Heart left ventricle (tissue), 16 donors: ENCODE results near the gene PYGO2. TPM values are rescaled to one million over a fixed set of nuclear protein-coding genes. Genes with fewer than 3 reads are reported as not detected.

Experiments used
- ATAC-seq, 4 donors: fragments of 200-7000 bp; cut with Tn5 transposase; one replicate each; pipeline ENCODE4 v1.9.1; 2020 to 2022; ENCODE audit warnings: moderate library complexity in 4 of 4, mild to moderate bottlenecking in 3 of 4, moderate number of reproducible peaks in 1 of 4
- DNase-seq, 5 donors: peaks; one replicate each; pipeline ENCODE4 v3.0.0-alpha.2; 2020
- H3K27ac ChIP-seq, 12 donors: fragments of 200-600 bp; sonication (generic) in 4 of 12; one replicate each; pipeline versions ENCODE4 v1.5.0 to v1.8.0; 2016 to 2022; ENCODE audit warnings: mild to moderate bottlenecking in 2 of 12
- H3K27me3 ChIP-seq, 9 donors: fragments of 200-600 bp; sonication (generic) in 2 of 9; one replicate each; pipeline versions ENCODE4 v1.5.1 to v1.8.0; 2016 to 2022; ENCODE audit warnings: mild to moderate bottlenecking in 3 of 9
- H3K36me3 ChIP-seq, 9 donors: fragments of 200-600 bp; sonication (generic) in 2 of 9; one replicate each; pipeline versions ENCODE4 v1.5.0 to v1.8.0; 2018 to 2022; ENCODE audit warnings: mild to moderate bottlenecking in 2 of 9
- H3K4me1 ChIP-seq, 12 donors: fragments of 200-600 bp; sonication (generic) in 4 of 12; one replicate each; pipeline versions ENCODE4 v1.5.0 to v1.8.0; 2016 to 2022; ENCODE audit warnings: mild to moderate bottlenecking in 3 of 12
- H3K4me3 ChIP-seq, 12 donors: fragments of 200-600 bp; sonication (generic) in 4 of 12; one replicate each; pipeline versions ENCODE4 v1.5.0 to v1.8.0; 2017 to 2022; ENCODE audit warnings: mild to moderate bottlenecking in 9 of 12, moderate library complexity in 4 of 12
- H3K9me3 ChIP-seq, 12 donors: fragments of 200-600 bp; sonication (generic) in 4 of 12; one replicate each; pipeline versions ENCODE4 v1.5.0 to v1.8.0; 2016 to 2022; ENCODE audit warnings: mild to moderate bottlenecking in 1 of 12
- POLR2A ChIP-seq, 2 donors: fragments of 450-650 bp; IDR thresholded peaks; one replicate each; pipeline ENCODE4 v1.6.1; 2017; ENCODE audit warnings: antibody characterized with exemption in 2 of 2, mild to moderate bottlenecking in 2 of 2, moderate library complexity in 2 of 2
- WGBS, 4 donors: extraction: QIAGEN DNeasy Blood & Tissue Kit in 2 of 4; methylation state at CpG; one replicate each; pipeline versions ENCODE4 v1.1.5 to v1.1.7; 2013 to 2018; 5-methylcytosine and 5-hydroxymethylcytosine counted together
- intact Hi-C, 10 donors: fragments of 100-400 bp; cut with DNase I; formaldehyde crosslinking; loops; one replicate each; pipeline versions ENCODE4 v1.11.1 to v1.14.2; 2022
- polyA plus RNA-seq, 2 donors: library from polyadenylated mRNA; stranded (reverse); fragments of 200-250 nt; gene quantifications; one replicate each; pipeline ENCODE4 v1.2.3, GENCODE V29; 2013
- total RNA-seq, 9 donors: library from RNA; depleted of rRNA in 2 of 9; stranded (reverse); fragments of >200 nt in 2 of 9; fragmentation: NEBNext Ultra II Directional in 3 of 9; extraction: Animal tissue kit (Norgen Biotek cat#: 25700) in 3 of 9; gene quantifications; one replicate each; pipeline versions ENCODE4 v1.1.0 to v1.2.4, GENCODE V29; 2016 to 2023
- TF ChIP-seq, protein P1 (sequence below), 12 donors: fragments of 200-600 bp; sonication (generic) in 4 of 12; IDR thresholded peaks; one replicate each; pipeline versions ENCODE4 v1.5.0 to v1.8.0; 2018 to 2022; ENCODE audit warnings: antibody characterized with exemption in 12 of 12, mild to moderate bottlenecking in 5 of 12
- donor health status: ischemic (EF 13 %, LVEDD 7.1; RV severe dilation, severe dysfunction).
- donor health status: healthy with polysubstance abuse.
- donor health status: DM: no; HTN: yes; CAD: no.
- donor health status: DM: no; HTN: no; CAD: no.
- donor health status: ischemic (EF 25% LVEDD 6.9; RV normal size, moderate dysfunction).
- donor health status: ischemic (EF 25% LVEDD 5.7; RV mildly dilated, moderate dysfunction).
- donor health status: healthy.
- donor health status: DM: yes; HTN: yes; CAD: no.
- donor health status: ischemic (EF 35%, LVEDD 5.7; RV mildly dilated, moderate dysfunction).
- donor health status: nonischemic (EF 11% LVEDD 7.7; RV severe dilation, severe dysfunction).
- donor health status: DM: yes; HTN: yes; CAD: no.
- donor health status: PGD.
- donor health status: ischemic (EF 29% LVEDD 5.4; RV normal size, mild dysfunction).
- donor health status: nonischemic (EF 23%, LVEDD 6.1; RV moderate dilation, normal function).

The PYGO2 gene
- total and polyA plus RNA-seq, 11 donors: 9.7 to 19.2 (median 16.3) TPM

DNA sequence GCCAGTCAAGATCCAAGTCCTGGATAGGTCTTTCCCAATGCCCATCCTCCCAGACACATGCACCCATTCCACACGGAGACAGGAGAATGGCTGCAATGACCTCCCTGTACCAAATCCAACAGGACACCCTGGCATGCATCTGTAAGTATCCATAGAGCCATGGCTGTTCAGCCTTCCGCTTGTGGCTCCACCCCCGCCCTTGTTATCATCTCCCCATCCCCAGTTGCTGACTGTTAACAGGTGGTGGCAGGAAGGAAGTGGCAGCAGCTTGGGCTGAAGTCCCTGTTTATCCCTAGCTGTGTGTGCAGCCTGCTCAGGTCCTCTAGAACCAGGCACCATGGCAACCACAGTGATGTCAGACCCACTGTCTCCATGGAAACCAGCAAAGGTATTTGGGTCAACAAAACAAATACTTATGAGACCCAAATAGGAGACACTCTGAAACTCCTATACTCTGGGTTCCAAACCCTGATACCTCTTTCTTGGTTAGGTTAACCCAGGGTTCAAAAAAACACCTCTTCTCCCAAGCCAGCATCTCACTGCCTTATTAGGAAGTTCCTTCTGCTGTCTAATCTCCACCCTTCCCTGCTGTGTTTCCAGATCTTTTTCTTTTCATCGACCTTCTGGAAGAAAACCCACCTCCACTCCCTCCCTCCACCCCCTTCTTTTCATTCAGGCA lies 6.4 kb downstream of the PYGO2 start:
- DNase-seq (peak in 3 of 5 donors; percentile 38 to 68 (median 51)), ATAC-seq (peak in 1 of 4 donors; percentile 8)
- no peak for TF ChIP-seq POLR2A (IDR thresholded peaks at IDR 0.05)
- TF ChIP-seq, protein P1, sequence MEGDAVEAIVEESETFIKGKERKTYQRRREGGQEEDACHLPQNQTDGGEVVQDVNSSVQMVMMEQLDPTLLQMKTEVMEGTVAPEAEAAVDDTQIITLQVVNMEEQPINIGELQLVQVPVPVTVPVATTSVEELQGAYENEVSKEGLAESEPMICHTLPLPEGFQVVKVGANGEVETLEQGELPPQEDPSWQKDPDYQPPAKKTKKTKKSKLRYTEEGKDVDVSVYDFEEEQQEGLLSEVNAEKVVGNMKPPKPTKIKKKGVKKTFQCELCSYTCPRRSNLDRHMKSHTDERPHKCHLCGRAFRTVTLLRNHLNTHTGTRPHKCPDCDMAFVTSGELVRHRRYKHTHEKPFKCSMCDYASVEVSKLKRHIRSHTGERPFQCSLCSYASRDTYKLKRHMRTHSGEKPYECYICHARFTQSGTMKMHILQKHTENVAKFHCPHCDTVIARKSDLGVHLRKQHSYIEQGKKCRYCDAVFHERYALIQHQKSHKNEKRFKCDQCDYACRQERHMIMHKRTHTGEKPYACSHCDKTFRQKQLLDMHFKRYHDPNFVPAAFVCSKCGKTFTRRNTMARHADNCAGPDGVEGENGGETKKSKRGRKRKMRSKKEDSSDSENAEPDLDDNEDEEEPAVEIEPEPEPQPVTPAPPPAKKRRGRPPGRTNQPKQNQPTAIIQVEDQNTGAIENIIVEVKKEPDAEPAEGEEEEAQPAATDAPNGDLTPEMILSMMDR (IDR thresholded peaks at IDR 0.05): no peak
- WGBS, 4 donors: 10 to 18% (median 13%) methylated on average over 4 of the region's 4 CpGs
- H3K27ac ChIP-seq: peak overlapping the region in 11 of 12 donors; percentile 70 to 85 (median 80)
- peak overlapping the region; percentile 38 to 82 (median 61) for H3K4me3 ChIP-seq
- H3K4me1 ChIP-seq: peaks cover 8 to 69% (median 40%) of the 10 kb centered on the region in 12 donors
- intact Hi-C loops: loop anchor here in 5 of 10 donors (5.0 to 10.0 kb wide), 4 partner anchors 62 to 127 kb away; partner anchors contain the start of genes EFNA4 (in 2 of the 5) and ADAM15 (in 1 of the 5)
- no peaks in the 10 kb centered on the region for H3K27me3 ChIP-seq
- no peaks in the 10 kb centered on the region for H3K9me3 ChIP-seq
- peaks cover 0 to 31% (median 26%) of the 10 kb centered on the region in 9 donors for H3K36me3 ChIP-seq

DNA sequence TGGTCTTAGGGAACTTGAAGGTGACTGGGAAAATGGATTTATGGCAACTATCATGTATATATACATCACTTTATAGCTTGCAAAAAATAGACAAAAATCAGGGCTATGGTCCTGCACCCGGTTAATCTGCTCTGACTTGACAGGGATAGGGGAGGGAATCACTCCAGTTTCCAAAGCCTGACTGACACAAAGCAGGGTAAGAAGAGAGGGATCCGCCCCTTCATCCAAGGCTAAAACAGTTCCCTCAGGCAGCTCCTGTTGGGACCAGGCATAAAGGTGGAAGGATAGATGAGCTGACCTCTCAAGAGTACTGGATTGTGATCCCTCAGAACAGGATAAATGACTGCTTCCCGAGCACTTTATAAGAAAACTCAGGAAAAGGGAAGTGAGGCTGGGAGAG lies 7.0 kb downstream of the PYGO2 start:
- Histone ChIP-seq H3K27me3 (no peaks in the 10 kb centered on the region), H3K4me1 (peaks cover 8 to 65% (median 39%) of the 10 kb centered on the region in 12 donors), H3K4me3 (peak overlapping the region in 5 of 12 donors; percentile 56 to 82 (median 78)), H3K27ac (peak overlapping the region in 1 of 12 donors; percentile 85), H3K36me3 (peaks cover 0 to 32% (median 25%) of the 10 kb centered on the region in 9 donors), H3K9me3 (no peaks in the 10 kb centered on the region)
- TF ChIP-seq, protein P1 (IDR thresholded peaks at IDR 0.05): no peak
- DNase-seq (no peak), ATAC-seq (no peak)
- 68 to 88% (median 75%) methylated on average over 3 of the region's 3 CpGs for WGBS, 4 donors
- intact Hi-C loops: loop anchor here in 1 of 10 donors (10.0 kb wide), 1 partner anchor 100 kb away; the partner anchor contains the start of gene ADAM15

DNA sequence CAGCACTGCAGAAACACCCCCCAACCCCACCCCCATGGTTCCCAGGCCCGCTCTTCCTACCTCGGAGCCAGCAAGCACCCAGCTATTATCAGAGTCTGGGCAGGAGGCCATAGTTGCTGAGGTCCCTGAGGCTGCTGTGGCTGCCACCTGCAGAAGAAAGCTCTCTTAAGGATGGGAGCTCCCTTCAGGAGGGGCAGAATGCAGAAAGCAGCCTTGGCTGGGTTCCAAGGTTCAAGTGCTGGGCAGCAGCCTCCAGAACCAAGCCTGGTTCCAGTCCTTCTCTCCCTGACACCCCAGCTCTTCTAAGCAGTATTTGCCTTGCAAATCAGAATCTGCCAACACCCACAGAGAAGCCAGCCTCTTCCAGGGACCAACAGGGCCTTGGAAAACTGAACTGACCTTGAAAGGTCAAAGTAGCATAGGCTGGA lies 8.0 kb downstream of the PYGO2 start:
- H3K27ac ChIP-seq: peak overlapping the region in 1 of 12 donors; percentile 85
- H3K4me3 ChIP-seq: peak overlapping the region in 1 of 12 donors; percentile 16
- WGBS, 4 donors: 52 to 57% (median 54%) methylated on average over 2 of the region's 2 CpGs
- H3K9me3 ChIP-seq: no peaks in the 10 kb centered on the region
- ATAC-seq: no peak
- peaks cover 0 to 29% (median 17%) of the 10 kb centered on the region in 9 donors for H3K36me3 ChIP-seq
- H3K27me3 ChIP-seq: no peaks in the 10 kb centered on the region
- DNase-seq: peak in 1 of 5 donors; percentile 17
- TF ChIP-seq POLR2A (IDR thresholded peaks at IDR 0.05): no peak
- TF ChIP-seq, protein P1 (IDR thresholded peaks at IDR 0.05): no peak
- peaks cover 8 to 64% (median 39%) of the 10 kb centered on the region in 12 donors for H3K4me1 ChIP-seq
- intact Hi-C loops: loop anchor here in 1 of 10 donors (10.0 kb wide), 1 partner anchor 101 kb away; the partner anchor contains the start of gene ADAM15

DNA sequence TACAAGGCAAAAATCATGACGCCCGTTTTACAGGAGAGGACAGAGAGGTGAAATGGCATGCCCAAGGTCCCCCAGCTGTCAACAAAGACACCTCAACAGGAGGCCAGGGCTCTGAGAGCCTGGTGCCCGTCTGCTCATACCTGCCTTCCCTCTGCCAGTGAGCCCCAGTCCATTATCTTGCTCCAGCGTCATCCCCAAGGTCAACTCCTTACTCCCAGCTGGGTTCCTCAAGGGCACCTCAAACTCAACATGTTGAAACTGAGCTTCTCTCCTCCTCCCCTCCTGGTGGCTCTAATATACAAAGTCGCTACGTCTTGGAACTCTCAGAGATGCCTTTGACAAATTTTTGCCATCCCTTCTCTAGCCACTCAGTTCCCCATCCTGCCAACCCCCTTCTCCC lies 8.9 kb downstream of the PYGO2 start:
- no peak for TF ChIP-seq POLR2A (IDR thresholded peaks at IDR 0.05)
- TF ChIP-seq, protein P1 (IDR thresholded peaks at IDR 0.05): no peak
- no peak overlapping the region for H3K4me3 ChIP-seq
- H3K27ac ChIP-seq: peak overlapping the region in 2 of 12 donors; percentile 11 to 85

More for the DNA sequence above, 8.9 kb downstream of the PYGO2 start:
- peaks cover 0 to 29% (median 17%) of the 10 kb centered on the region in 9 donors for H3K36me3 ChIP-seq
- ATAC-seq (no peak), DNase-seq (peak in 1 of 5 donors; percentile 10)
- WGBS, 4 donors: 71 to 77% (median 74%) methylated on average over 6 of the region's 6 CpGs
- no peaks in the 10 kb centered on the region for H3K27me3 ChIP-seq
- no peaks in the 10 kb centered on the region for H3K9me3 ChIP-seq
- intact Hi-C loops: loop anchor here in 1 of 10 donors (10.0 kb wide), 1 partner anchor 102 kb away; the partner anchor contains the start of gene ADAM15
- peaks cover 8 to 55% (median 39%) of the 10 kb centered on the region in 12 donors for H3K4me1 ChIP-seq
